Neural progenitor cell (in vitro differentiated cells): Measurements from ENCODE around the gene PLA2G2A. TPM values are rescaled to one million over a fixed set of nuclear protein-coding genes. Genes with fewer than 3 reads are reported as not detected.

ENCODE experiments used
- DNase-seq: peaks from one replicate; pipeline ENCODE4 v3.0.0-alpha.2; 2016; ENCODE audit warnings: low spot score
- H2AFZ ChIP-seq: fragments of 200-600 bp; sonication (generic); replicated peaks from 2 replicates; pipeline ENCODE4 v1.6.1; 2016; ENCODE audit warnings: antibody characterized with exemption
- H3F3A ChIP-seq: fragments of 200-600 bp; sonication (generic); 2 replicates; pipeline ENCODE4 v1.6.1; 2016; ENCODE audit warnings: antibody characterized with exemption, low read depth
- H3K27ac ChIP-seq: fragments of 200-600 bp; sonication (generic); 2 replicates; pipeline ENCODE4 v1.5.1; 2016; ENCODE audit warnings: mild to moderate bottlenecking
- H3K27me3 ChIP-seq: fragments of 200-600 bp; sonication (generic); 2 replicates; pipeline ENCODE4 v1.6.1; 2016; ENCODE audit warnings: mild to moderate bottlenecking, moderate library complexity
- H3K36me3 ChIP-seq: fragments of 200-600 bp; sonication (generic); 2 replicates; pipeline ENCODE4 v1.5.1; 2016
- H3K4me1 ChIP-seq: fragments of 200-600 bp; sonication (generic); 2 replicates; pipeline ENCODE4 v1.6.1; 2016; ENCODE audit warnings: mixed run types
- H3K4me2 ChIP-seq: fragments of 200-600 bp; sonication (generic); 2 replicates; pipeline ENCODE4 v1.6.1; 2016
- H3K4me3 ChIP-seq: fragments of 200-600 bp; sonication (generic); 2 replicates; pipeline ENCODE4 v1.5.1; 2016
- H3K79me2 ChIP-seq: fragments of 200-600 bp; sonication (generic); 2 replicates; pipeline ENCODE4 v1.6.1; 2016; ENCODE audit warnings: low read depth
- H3K9ac ChIP-seq: fragments of 200-600 bp; sonication (generic); 2 replicates; pipeline ENCODE4 v1.6.1; 2016
- H3K9me3 ChIP-seq: fragments of 200-600 bp; sonication (generic); 2 replicates; pipeline ENCODE4 v1.5.1; 2016; ENCODE audit warnings: low read depth
- H4K20me1 ChIP-seq: fragments of 200-600 bp; sonication (generic); 2 replicates; pipeline ENCODE4 v1.6.1; 2016; ENCODE audit warnings: low read depth
- H3K27ac Mint-ChIP-seq: 3 replicates; pipeline ENCODE4 v1.8.0; 2021; ENCODE audit warnings: mixed read lengths
- H3K27me3 Mint-ChIP-seq: 2 replicates; pipeline ENCODE4 v1.8.0; 2022; ENCODE audit warnings: low read depth, mild to moderate bottlenecking, inconsistent platforms, moderate library complexity, mixed read lengths; ENCODE audit not compliant: insufficient read depth
- H3K36me3 Mint-ChIP-seq: 3 replicates; pipeline ENCODE4 v1.8.0; 2021; ENCODE audit warnings: mixed read lengths
- H3K4me1 Mint-ChIP-seq: 3 replicates; pipeline ENCODE4 v1.8.0; 2021; ENCODE audit warnings: mixed read lengths
- H3K4me3 Mint-ChIP-seq: 3 replicates; pipeline ENCODE4 v1.8.0; 2021; ENCODE audit warnings: mild to moderate bottlenecking, moderate library complexity, mixed read lengths
- H3K9me3 Mint-ChIP-seq: 3 replicates; pipeline ENCODE4 v1.8.0; 2020; ENCODE audit warnings: mixed read lengths
- CTCF ChIP-seq: fragments of 200-600 bp; sonication (generic); IDR thresholded peaks from 2 replicates; pipeline ENCODE4 v1.5.1; 2017; ENCODE audit warnings: antibody characterized with exemption, mild to moderate bottlenecking
- EZH2 ChIP-seq: fragments of 200-600 bp; sonication (generic); IDR thresholded peaks from 2 replicates; pipeline ENCODE4 v1.6.1; 2017; ENCODE audit warnings: antibody characterized with exemption, mild to moderate bottlenecking, moderate library complexity
- EZH2phosphoT487 ChIP-seq: fragments of 200-600 bp; sonication (generic); IDR thresholded peaks from 2 replicates; pipeline ENCODE4 v1.6.1; 2017; ENCODE audit warnings: antibody characterized with exemption
- total RNA-seq: library from RNA; depleted of rRNA; stranded (reverse); fragments of >200 nt; gene quantifications from 2 replicates; pipeline ENCODE4 v1.2.3, GENCODE V29; 2015; ENCODE audit warnings: low replicate concordance

The PLA2G2A gene
- total RNA-seq, 1 donor from 2014 or later: not detected

GRCh38 chr1:19969898-19970660 lies 9.3 kb downstream of the PLA2G2A start:
- no peak for TF ChIP-seq CTCF
- no peak for TF ChIP-seq EZH2phosphoT487
- no peak for TF ChIP-seq EZH2
- Histone ChIP-seq H3K27ac (no peak overlapping the region), H3F3A (no peaks in the 10 kb centered on the region), H3K9me3 (no peaks in the 10 kb centered on the region), H2AFZ (no peak overlapping the region), H3K9ac (no peak overlapping the region), H3K79me2 (no peaks in the 10 kb centered on the region), H3K4me3 (no peak overlapping the region), H4K20me1 (no peaks in the 10 kb centered on the region), H3K4me1 (no peaks in the 10 kb centered on the region), H3K27me3 (no peaks in the 10 kb centered on the region), H3K36me3 (no peaks in the 10 kb centered on the region), H3K4me2 (no peak overlapping the region)
- no peaks in the 10 kb centered on the region for H3K36me3 Mint-ChIP-seq
- DNase-seq: no peak
- no peaks in the 10 kb centered on the region for H3K4me1 Mint-ChIP-seq
- H3K27ac Mint-ChIP-seq: no peak overlapping the region
- peaks cover 7% of the 10 kb centered on the region for H3K27me3 Mint-ChIP-seq
- no peaks in the 10 kb centered on the region for H3K9me3 Mint-ChIP-seq
- H3K4me3 Mint-ChIP-seq: no peak overlapping the region

- H3K9me3 Mint-ChIP-seq: peaks cover 3% of the 10 kb centered on the region
- no peak overlapping the region for H2AFZ ChIP-seq
- no peaks in the 10 kb centered on the region for H3K4me1 Mint-ChIP-seq
- no peaks in the 10 kb centered on the region for H3F3A ChIP-seq
- no peak overlapping the region for H3K27ac Mint-ChIP-seq
- H3K36me3 Mint-ChIP-seq: no peaks in the 10 kb centered on the region
- H3K4me3 Mint-ChIP-seq: no peak overlapping the region
- peaks cover 9% of the 10 kb centered on the region for H3K27me3 Mint-ChIP-seq
- no peak overlapping the region for H3K4me2 ChIP-seq
- no peaks in the 10 kb centered on the region for H3K79me2 ChIP-seq
- no peak overlapping the region for H3K9ac ChIP-seq
- no peaks in the 10 kb centered on the region for H3K27me3 ChIP-seq
- no peaks in the 10 kb centered on the region for H3K4me1 ChIP-seq
- no peak for DNase-seq
- H3K27ac ChIP-seq: no peak overlapping the region
- no peaks in the 10 kb centered on the region for H3K9me3 ChIP-seq
- no peak for TF ChIP-seq EZH2phosphoT487
- no peak for TF ChIP-seq EZH2
- no peak for TF ChIP-seq CTCF
- H3K36me3 ChIP-seq: no peaks in the 10 kb centered on the region
- no peaks in the 10 kb centered on the region for H4K20me1 ChIP-seq
- no peak overlapping the region for H3K4me3 ChIP-seq
Measured at GRCh38 chr1:19967808-19968207, 11.6 kb downstream of the PLA2G2A start.

GRCh38 chr1:19964542-19964941 lies 14.9 kb downstream of the PLA2G2A start:
- DNase-seq: no peak
- H3K27ac ChIP-seq: no peak overlapping the region

More at GRCh38 chr1:19964542-19964941, 14.9 kb downstream of the PLA2G2A start:
- Mint-ChIP-seq H3K27me3 (peaks cover 14% of the 10 kb centered on the region), H3K36me3 (no peaks in the 10 kb centered on the region), H3K27ac (no peak overlapping the region), H3K4me1 (no peaks in the 10 kb centered on the region), H3K4me3 (no peak overlapping the region), H3K9me3 (peaks cover 5% of the 10 kb centered on the region)
- Histone ChIP-seq H3F3A (no peaks in the 10 kb centered on the region), H3K4me1 (no peaks in the 10 kb centered on the region), H3K4me3 (no peak overlapping the region), H3K79me2 (no peaks in the 10 kb centered on the region), H2AFZ (no peak overlapping the region), H4K20me1 (no peaks in the 10 kb centered on the region), H3K9ac (no peak overlapping the region), H3K27me3 (no peaks in the 10 kb centered on the region), H3K36me3 (no peaks in the 10 kb centered on the region), H3K9me3 (no peaks in the 10 kb centered on the region), H3K4me2 (no peak overlapping the region)
- TF ChIP-seq EZH2phosphoT487: no peak
- no peak for TF ChIP-seq EZH2
- TF ChIP-seq CTCF: no peak
